ENCODE data around the gene SHB. TPM values are rescaled to one million over a fixed set of nuclear protein-coding genes. Genes with fewer than 3 reads are reported as not detected.

The SHB gene
- total and polyA plus RNA-seq, 2 of the 8 experiments (the other 6 are each of a cell fraction or from before 2014, with no cell fraction given), result 4.1 to 12.6 TPM

DNA sequence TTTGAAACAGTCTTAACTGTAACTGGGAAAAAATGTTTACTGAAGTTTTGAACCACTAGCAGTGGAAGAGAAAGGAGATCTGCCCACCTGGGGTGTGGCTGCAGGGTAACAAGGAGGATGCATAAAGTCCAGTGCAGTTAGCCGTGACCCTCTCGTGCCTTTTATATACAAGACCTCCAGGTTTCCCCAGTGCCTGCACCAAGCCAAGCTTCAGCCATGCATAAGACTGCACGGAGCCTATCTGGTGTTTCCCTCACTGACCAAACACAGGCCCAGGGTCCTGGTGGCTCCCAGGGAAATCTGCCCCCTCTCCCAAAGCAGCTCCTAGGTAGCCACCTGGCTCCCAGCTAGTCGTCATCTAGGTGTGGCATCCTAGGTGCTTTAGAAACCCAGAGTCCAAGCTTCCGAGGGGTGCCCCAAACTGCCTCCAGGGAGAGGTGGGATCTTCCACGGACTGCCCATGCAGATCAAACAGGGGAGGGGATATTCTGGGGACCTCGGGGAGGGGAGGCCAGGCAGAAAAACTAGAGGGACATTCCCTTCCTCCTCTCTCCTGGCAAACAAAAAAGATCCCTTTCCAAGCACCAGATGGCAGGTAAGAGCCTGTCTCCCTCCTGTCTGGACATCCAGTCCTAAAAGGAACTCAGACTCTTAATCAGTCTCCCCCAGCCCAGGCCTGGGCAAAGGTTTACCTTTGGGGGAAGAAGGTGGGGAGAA lies 2.7 kb downstream of the SHB start:
- no peak for TF ChIP-seq ASH2L (IDR thresholded peaks at IDR 0.05; ENCODE audit: low read length)
- TF ChIP-seq, protein P1, sequence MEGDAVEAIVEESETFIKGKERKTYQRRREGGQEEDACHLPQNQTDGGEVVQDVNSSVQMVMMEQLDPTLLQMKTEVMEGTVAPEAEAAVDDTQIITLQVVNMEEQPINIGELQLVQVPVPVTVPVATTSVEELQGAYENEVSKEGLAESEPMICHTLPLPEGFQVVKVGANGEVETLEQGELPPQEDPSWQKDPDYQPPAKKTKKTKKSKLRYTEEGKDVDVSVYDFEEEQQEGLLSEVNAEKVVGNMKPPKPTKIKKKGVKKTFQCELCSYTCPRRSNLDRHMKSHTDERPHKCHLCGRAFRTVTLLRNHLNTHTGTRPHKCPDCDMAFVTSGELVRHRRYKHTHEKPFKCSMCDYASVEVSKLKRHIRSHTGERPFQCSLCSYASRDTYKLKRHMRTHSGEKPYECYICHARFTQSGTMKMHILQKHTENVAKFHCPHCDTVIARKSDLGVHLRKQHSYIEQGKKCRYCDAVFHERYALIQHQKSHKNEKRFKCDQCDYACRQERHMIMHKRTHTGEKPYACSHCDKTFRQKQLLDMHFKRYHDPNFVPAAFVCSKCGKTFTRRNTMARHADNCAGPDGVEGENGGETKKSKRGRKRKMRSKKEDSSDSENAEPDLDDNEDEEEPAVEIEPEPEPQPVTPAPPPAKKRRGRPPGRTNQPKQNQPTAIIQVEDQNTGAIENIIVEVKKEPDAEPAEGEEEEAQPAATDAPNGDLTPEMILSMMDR (IDR thresholded peaks at IDR 0.05; ENCODE audit: control extremely low read depth in 1 of 3, insufficient read depth in 1 of 3, low read depth in 1 of 3, low read length in 3 of 3), result peak in 2 of 3 experiments; percentile 17 to 22; a peak in 2 of 4 replicates
- peak in 1 of 2 experiments; percentile 41; a peak in 2 of 4 replicates for TF ChIP-seq RAD21 (IDR thresholded peaks at IDR 0.05 in 1 of 2, conservative IDR thresholded peaks at IDR 0.05 in 1 of 2; ENCODE audit: low read depth in 2 of 2, low read length in 2 of 2)
- H2AFZ ChIP-seq (ENCODE audit: low read length), result no peak overlapping the region

More for the DNA sequence above, 2.7 kb downstream of the SHB start:
- peak overlapping the region; percentile 97 to 100 for H3K4me2 ChIP-seq (ENCODE audit: insufficient read depth in 1 of 2, low read depth in 2 of 2, low read length in 2 of 2)
- no peak overlapping the region for H3K23ac ChIP-seq (ENCODE audit: insufficient read length)
- H3K56ac ChIP-seq (replicated peaks; ENCODE audit: insufficient read length, low read depth, low read length), result no peak overlapping the region
- peaks cover 3 to 44% (median 28%) of the 10 kb centered on the region in 4 experiments for H3K4me1 ChIP-seq (replicated peaks in 1 of 4; ENCODE audit: control insufficient read depth in 3 of 4, insufficient read depth in 4 of 4, low read length in 3 of 4)
- H4K20me1 ChIP-seq (replicated peaks in 1 of 2; ENCODE audit: control insufficient read depth in 1 of 2, insufficient read depth in 2 of 2, low read length in 2 of 2), result peaks cover 9 to 23% of the 10 kb centered on the region in 2 experiments
- H2BK15ac ChIP-seq (ENCODE audit: low read length), result no peak overlapping the region
- H3K14ac ChIP-seq (ENCODE audit: insufficient read length), result no peak overlapping the region
- H3K9ac ChIP-seq (replicated peaks in 1 of 4; ENCODE audit: extremely low read depth in 1 of 4, low read depth in 3 of 4, low read length in 3 of 4), result peak overlapping the region in 1 of 4 experiments; percentile 1; a peak in 1 of 7 replicates
- H3K18ac ChIP-seq (ENCODE audit: extremely low read depth, low read length), result no peak overlapping the region
- H3K4ac ChIP-seq (replicated peaks; ENCODE audit: insufficient read length, low read depth, low read length), result no peak overlapping the region
- H3K9me3 ChIP-seq (ENCODE audit: insufficient read depth in 2 of 2, low read depth in 1 of 2, low read length in 1 of 2), result no peaks in the 10 kb centered on the region
- H3K27me3 ChIP-seq (replicated peaks in 1 of 4; ENCODE audit: control insufficient read depth in 3 of 4, extremely low read depth in 1 of 4, insufficient read depth in 3 of 4, low read length in 3 of 4), result peaks cover 0 to 16% (median 12%) of the 10 kb centered on the region in 4 experiments; a peak in 5 of 7 replicates
- H3K23me2 ChIP-seq (ENCODE audit: low read depth, low read length), result peaks cover 18% of the 10 kb centered on the region
- H3K4me3 ChIP-seq (ENCODE audit: extremely low read depth in 1 of 4, insufficient read depth in 2 of 4, low read depth in 3 of 4, low read length in 4 of 4), result peak overlapping the region; percentile 45 to 86 (median 56); a peak in 6 of 8 replicates
- H2BK120ac ChIP-seq (replicated peaks; ENCODE audit: low read depth, low read length), result no peak overlapping the region
- CTCF ChIA-PET (ENCODE audit: partially characterized antibody), result interaction anchor here (0.6 to 2.4 kb wide), 10 partner anchors 8 to 95 kb away, joined by 3 to 16 read pairs (median 8); no protein-coding TSS in a partner anchor
- no peak overlapping the region for H4K91ac ChIP-seq (replicated peaks; ENCODE audit: insufficient read length, low read length)
- no peak overlapping the region for H3K27ac ChIP-seq (ENCODE audit: low read depth, low read length)
- no peak overlapping the region for H4K8ac ChIP-seq (ENCODE audit: extremely low read depth, insufficient read depth, low read length)
- H3K79me1 ChIP-seq (ENCODE audit: low read depth, low read length), result peaks cover 12% of the 10 kb centered on the region; the same call in 1 of the 2 replicates
- no peak for FAIRE-seq
- H2BK12ac ChIP-seq (ENCODE audit: low read depth, low read length), result no peak overlapping the region
- H2BK20ac ChIP-seq (ENCODE audit: low read length), result no peak overlapping the region
- no peak overlapping the region for H2AK5ac ChIP-seq (ENCODE audit: low read depth, low read length)
- DNase-seq (ENCODE audit: low read depth in 1 of 2, low spot score in 2 of 2), result peak in 1 of 2 experiments; percentile 51
- no peak overlapping the region for H2BK5ac ChIP-seq (ENCODE audit: low read depth, low read length)
- H4K5ac ChIP-seq (ENCODE audit: insufficient read length, low read depth, low read length), result no peak overlapping the region
- no peaks in the 10 kb centered on the region for H3K36me3 ChIP-seq (ENCODE audit: control insufficient read depth in 2 of 4, insufficient read depth in 4 of 4, low read length in 3 of 4)
- POLR2A ChIA-PET (ENCODE audit: partially characterized antibody), result interaction anchor here (1.2 to 1.3 kb wide), 2 partner anchors 13 to 15 kb away, joined by 3 to 6 read pairs; no protein-coding TSS in a partner anchor
- peaks cover 3 to 56% of the 10 kb centered on the region in 2 experiments; a peak in 3 of 4 replicates for H3K79me2 ChIP-seq (ENCODE audit: control insufficient read depth in 1 of 2, insufficient read depth in 2 of 2, low read length in 2 of 2)
- 68% methylated on average over 6 of the region's 7 CpGs; no CpG with 5 or more reads in 1 of the 2 experiments for WGBS, 2 experiments (ENCODE audit: extremely low coverage in 1 of 2, insufficient coverage in 1 of 2, insufficient read length in 1 of 2, insufficient replicate concordance in 2 of 2, low coverage in 1 of 2, low lambda C conversion rate in 2 of 2, missing lambda C conversion rate in 1 of 2)
